HepG2 (cell line): ENCODE data around the gene MYO3A. TPM values are rescaled to one million over a fixed set of nuclear protein-coding genes. Genes with fewer than 3 reads are reported as not detected.

ENCODE experiments used
- ATAC-seq: fragments of 200-7000 bp; cut with Tn5 transposase; 3 replicates; pipeline ENCODE4 v1.9.1; 2020; ENCODE audit warnings: mild to moderate bottlenecking, moderate library complexity
- BruUV-seq: library from RNA; stranded (reverse); fragments of 400-500 nt; replicated peaks from 2 replicates; lab custom pipeline; 2021; lab: Mats Ljungman, UMichigan
- CTCF ChIA-PET: fragments of 300-600 bp; formaldehyde crosslinking; extraction: SDS; loops from one replicate; lab custom pipeline; 2021; ENCODE audit warnings: low total read pairs, inconsistent platforms, low intra/inter-chr PET ratio; lab: Yijun Ruan, JAX
- POLR2A ChIA-PET: fragments of 350-600 bp; sonication (Branson Sonifier 250); formaldehyde crosslinking; loops from one replicate; lab custom pipeline; 2020; ENCODE audit warnings: antibody characterized with exemption, inconsistent platforms; lab: Yijun Ruan, JAX
- DNase-seq: peaks from one replicate; pipeline ENCODE4 v3.0.0-alpha.2; 2015; ENCODE audit warnings: low spot score
- FAIRE-seq: peaks from 3 replicates; lab custom pipeline; 2011; peaks lifted over from hg19 to GRCh38; lab: Jason Lieb, UNC
- H2AFZ ChIP-seq: one replicate; pipeline ENCODE4 v1.6.1; 2011; ENCODE audit warnings: low read length, inconsistent platforms
- H3K27ac ChIP-seq: fragments of 300-600 bp; 3 replicates; pipeline ENCODE4 v1.8.0; 2011; ENCODE audit warnings: mixed run types, mild to moderate bottlenecking, mixed read lengths, low read length, inconsistent platforms; ENCODE audit not compliant: insufficient read depth; ENCODE audit errors: extremely low read length
- H3K27me3 ChIP-seq, 2 experiments: fragments of 200-600 bp in 1 of 2; 2 replicates in 1 of 2; 3 replicates in 1 of 2; pipeline versions ENCODE4 v1.6.0 to v1.8.0; 2011; ENCODE audit warnings: low read length in 2 of 2, mild to moderate bottlenecking in 2 of 2, moderate library complexity in 2 of 2, inconsistent platforms in 1 of 2; ENCODE audit not compliant: insufficient read depth in 2 of 2, control insufficient read depth in 1 of 2
- H3K36me3 ChIP-seq, 2 experiments: fragments of 200-600 bp in 1 of 2; replicated peaks in 1 of 2; 2 replicates in 1 of 2; 3 replicates in 1 of 2; pipeline versions ENCODE4 v1.5.1 to v1.8.0; 2011; ENCODE audit warnings: low read length in 2 of 2, inconsistent platforms in 1 of 2; ENCODE audit not compliant: insufficient read depth in 2 of 2, control insufficient read depth in 1 of 2
- H3K4me1 ChIP-seq: 2 replicates; pipeline ENCODE4 v1.5.1; 2012; ENCODE audit warnings: low read length, inconsistent platforms; ENCODE audit not compliant: insufficient read depth
- H3K4me2 ChIP-seq: 2 replicates; pipeline ENCODE4 v1.6.0; 2011; ENCODE audit warnings: low read depth, low read length, inconsistent platforms
- H3K4me3 ChIP-seq, 3 experiments: fragments of 200-600 bp in 1 of 3; sonication (generic), shearing (Covaris generic) in 1 of 3; replicated peaks in 1 of 3; 2 replicates each; pipeline ENCODE4 v1.5.1; 2011 to 2016; ENCODE audit warnings: low read length in 3 of 3, inconsistent platforms in 2 of 3, low read depth in 2 of 3, mild to moderate bottlenecking in 2 of 3, control low read depth in 1 of 3, mixed read lengths in 1 of 3; ENCODE audit not compliant: insufficient read depth in 1 of 3
- H3K79me2 ChIP-seq: one replicate; pipeline ENCODE4 v1.6.1; 2011; ENCODE audit warnings: low read length, inconsistent platforms; ENCODE audit not compliant: insufficient read depth
- H3K9ac ChIP-seq: 2 replicates; pipeline ENCODE4 v1.6.0; 2011; ENCODE audit warnings: mild to moderate bottlenecking, low read depth, low read length, inconsistent platforms; ENCODE audit not compliant: insufficient read depth
- H3K9me3 ChIP-seq: 2 replicates; pipeline ENCODE4 v1.5.1; 2012; ENCODE audit warnings: mild to moderate bottlenecking, low read length
- H4K20me1 ChIP-seq: 2 replicates; pipeline ENCODE4 v1.6.0; 2011; ENCODE audit warnings: inconsistent platforms, mild to moderate bottlenecking, low read length, moderate library complexity; ENCODE audit not compliant: insufficient read depth
- DNMT1 ChIP-seq: sonication (generic); formaldehyde crosslinking; IDR thresholded peaks from 2 replicates; pipeline ENCODE4 v1.5.1; 2020; ENCODE audit warnings: mild to moderate bottlenecking, missing genetic modification reagents
- EED ChIP-seq: sonication (generic); formaldehyde crosslinking; IDR thresholded peaks from 2 replicates; pipeline ENCODE4 v1.5.0; 2020; ENCODE audit warnings: mild to moderate bottlenecking, missing genetic modification reagents
- HHEX ChIP-seq: IDR thresholded peaks from 2 replicates; pipeline ENCODE4 v1.6.1; 2016; ENCODE audit warnings: control low read depth
- IKZF4 ChIP-seq: sonication (generic); formaldehyde crosslinking; IDR thresholded peaks from 2 replicates; pipeline ENCODE4 v1.5.1; 2020; ENCODE audit warnings: borderline replicate concordance, mild to moderate bottlenecking, low read depth, missing genetic modification reagents; ENCODE audit errors: not compliant biosample characterization
- IRF2 ChIP-seq: IDR thresholded peaks from 2 replicates; pipeline ENCODE4 v1.6.1; 2018; ENCODE audit warnings: missing genetic modification reagents, missing compliant biosample characterization
- MBD4 ChIP-seq: IDR thresholded peaks from 2 replicates; pipeline ENCODE4 v1.6.1; 2012; ENCODE audit warnings: low read length, inconsistent platforms, borderline replicate concordance
- MYPOP ChIP-seq: sonication (generic); formaldehyde crosslinking; IDR thresholded peaks from 2 replicates; pipeline ENCODE4 v1.8.1; 2023; ENCODE audit warnings: mild to moderate bottlenecking, moderate library complexity, missing genetic modification reagents
- TCF7L2 ChIP-seq: IDR thresholded peaks from 2 replicates; pipeline ENCODE4 v1.6.1; 2011; ENCODE audit warnings: mild to moderate bottlenecking, low read depth, low read length, moderate library complexity
- ZFP37 ChIP-seq: sonication (generic); formaldehyde crosslinking; IDR thresholded peaks from 2 replicates; pipeline ENCODE4 v1.4.0; 2020; ENCODE audit warnings: missing genetic modification reagents, borderline replicate concordance
- ZMAT3 ChIP-seq: sonication (generic); formaldehyde crosslinking; conservative IDR thresholded peaks from 2 replicates; pipeline ENCODE4 v1.7.0; 2021; ENCODE audit warnings: missing genetic modification reagents
- ZNF282 ChIP-seq: fragments of 450-650 bp; IDR thresholded peaks from 2 replicates; pipeline ENCODE4 v1.6.1; 2018; ENCODE audit not compliant: partially characterized antibody
- ZNF407 ChIP-seq: sonication (generic); formaldehyde crosslinking; IDR thresholded peaks from one replicate; pipeline ENCODE4 v1.5.1; 2020; ENCODE audit warnings: mild to moderate bottlenecking, missing genetic modification reagents; ENCODE audit errors: not compliant biosample characterization
- WGBS: methylation state at CpG from one replicate; pipeline ENCODE4 v1.1.6; 2017; ENCODE audit warnings: low lambda C conversion rate; 5-methylcytosine and 5-hydroxymethylcytosine counted together
- in situ Hi-C: cut with HindIII; loops from 2 replicates; pipeline ENCODE4 v1.10.0; 2017; ENCODE audit warnings: low pct_unique_long_range_greater_than_20kb; ENCODE audit not compliant: extremely low pct_ligation_motif_present
- intact Hi-C: fragments of 100-400 bp; cut with micrococcal nuclease; formaldehyde crosslinking; loops from one replicate; pipeline ENCODE4 v1.10.0; 2022; ENCODE audit not compliant: unreplicated experiment
- polyA plus RNA-seq, 8 experiments: library from polyadenylated mRNA; depleted of rRNA in 3 of 8; stranded (reverse) in 7 of 8; unstranded in 1 of 8; fragments of >200 nt; fragmentation: Illumina TruSeq in 4 of 8; extraction: Trizol in 4 of 8; gene quantifications; 2 replicates each; pipeline versions ENCODE4 v1.2.1 to v1.2.3, GENCODE V29; 2011 to 2016; ENCODE audit warnings: low read depth in 4 of 8, missing spikeins in 1 of 8, mixed read lengths in 1 of 8; ENCODE audit not compliant: insufficient read depth in 1 of 8
- total RNA-seq, 5 experiments: library from RNA; depleted of rRNA; stranded (reverse); fragments of >200 nt; fragmentation: Illumina TruSeq; extraction: Trizol; gene quantifications; 2 replicates each; pipeline ENCODE4 v1.2.3, GENCODE V29; 2016; ENCODE audit warnings: low read depth in 1 of 5
- TF ChIP-seq, protein P1 (sequence below): sonication (generic); formaldehyde crosslinking; IDR thresholded peaks from 2 replicates; pipeline ENCODE4 v1.8.0; 2022; ENCODE audit warnings: missing genetic modification reagents, mild to moderate bottlenecking, inconsistent platforms, borderline replicate concordance
- TF ChIP-seq, protein P2 (sequence below): sonication (generic); formaldehyde crosslinking; IDR thresholded peaks from 2 replicates; pipeline ENCODE4 v1.4.0; 2020; ENCODE audit warnings: mild to moderate bottlenecking, missing genetic modification reagents

Gene MYO3A
- total and polyA plus RNA-seq, 2 of the 13 experiments (the other 11 are each of a cell fraction or from before 2014, with no cell fraction given): not detected

DNA sequence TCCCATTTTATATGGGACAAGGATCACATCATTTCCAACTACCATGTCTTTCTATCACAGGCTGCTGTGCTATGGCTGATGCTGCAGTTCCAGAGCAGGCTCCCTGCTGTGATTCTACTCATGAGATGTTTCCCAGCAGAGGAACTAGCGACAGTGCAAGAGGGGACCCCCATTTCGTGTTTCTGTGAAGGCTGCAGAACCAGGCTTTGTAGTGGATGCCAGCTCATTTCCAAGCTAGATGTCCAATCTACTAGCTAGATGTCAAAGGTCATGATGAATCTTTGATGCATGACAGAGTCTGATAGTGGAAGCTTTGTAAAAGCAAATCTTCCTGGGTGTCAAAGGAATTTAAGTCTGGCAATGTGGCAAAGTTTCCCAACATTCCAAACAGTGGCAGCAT lies 21.2 kb upstream of the MYO3A start (continued):
- no peak for TF ChIP-seq ZNF407 (CRISPR knock-in tag)

- Histone ChIP-seq H3K27ac (no peak overlapping the region), H3K79me2 (no peaks in the 10 kb centered on the region), H3K36me3 (no peaks in the 10 kb centered on the region), H3K27me3 (no peaks in the 10 kb centered on the region), H3K9me3 (no peaks in the 10 kb centered on the region), H2AFZ (no peak overlapping the region), H3K4me1 (no peaks in the 10 kb centered on the region), H3K9ac (no peak overlapping the region), H3K4me3 (no peak overlapping the region), H4K20me1 (no peaks in the 10 kb centered on the region), H3K4me2 (no peak overlapping the region)
- WGBS: 2% methylated on average over 2 of the region's 2 CpGs
- in situ Hi-C loops (no loop called here), intact Hi-C loops (no loop called here)
- ChIA-PET CTCF (no interaction called here), POLR2A (no interaction called here)
- ATAC-seq: no peak
- DNase-seq: no peak
- no TSS peak for BruUV-seq
- FAIRE-seq: no peak
- TF ChIP-seq DNMT1 (CRISPR knock-in tag) (no peak), IRF2 (no peak), ZFP37 (CRISPR knock-in tag) (no peak), EED (no peak), TCF7L2 (no peak), HHEX (CRISPR knock-in tag) (no peak), MBD4 (no peak), ZMAT3 (CRISPR knock-in tag) (no peak), ZNF282 (no peak), MYPOP (CRISPR knock-in tag) (no peak), IKZF4 (CRISPR knock-in tag) (no peak)
- TF ChIP-seq, protein P1, sequence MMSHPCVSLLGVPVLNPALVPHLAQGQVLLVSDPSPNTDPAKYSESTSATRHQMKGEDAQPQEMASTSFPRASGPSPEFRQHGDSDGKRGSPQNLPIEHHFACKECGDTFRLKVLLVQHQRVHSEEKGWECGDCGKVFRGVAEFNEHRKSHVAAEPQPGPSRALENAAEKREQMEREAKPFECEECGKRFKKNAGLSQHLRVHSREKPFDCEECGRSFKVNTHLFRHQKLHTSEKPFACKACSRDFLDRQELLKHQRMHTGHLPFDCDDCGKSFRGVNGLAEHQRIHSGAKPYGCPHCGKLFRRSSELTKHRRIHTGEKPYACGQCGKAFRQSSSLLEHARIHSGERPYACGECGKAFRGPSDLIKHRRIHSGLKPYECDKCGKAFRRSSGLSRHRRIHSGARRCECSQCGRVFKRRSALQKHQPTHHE (CRISPR knock-in tag): no peak
- TF ChIP-seq, protein P2, sequence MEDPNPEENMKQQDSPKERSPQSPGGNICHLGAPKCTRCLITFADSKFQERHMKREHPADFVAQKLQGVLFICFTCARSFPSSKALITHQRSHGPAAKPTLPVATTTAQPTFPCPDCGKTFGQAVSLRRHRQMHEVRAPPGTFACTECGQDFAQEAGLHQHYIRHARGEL (CRISPR knock-in tag): no peak
These were observed 19.3 kb upstream of the MYO3A start for GRCh38 chr10:25914776-25915175.
